ENCODE measurements around the gene EPHB2.

GRCh38 chr1:22749919-22750684 lies 39.5 kb downstream of the EPHB2 start:
- no peak for TF ChIP-seq POLR2A (IDR thresholded peaks at IDR 0.05; ENCODE audit: low read depth, low read length)
- no peak for TF ChIP-seq POLR2AphosphoS5 (IDR thresholded peaks at IDR 0.05; ENCODE audit: low read depth, low read length)
- no peak for TF ChIP-seq TAF1 (IDR thresholded peaks at IDR 0.05; ENCODE audit: low read depth, low read length)
- TF ChIP-seq PAX5 (IDR thresholded peaks at IDR 0.05; ENCODE audit: insufficient read depth, low read length, severe bottlenecking), result no peak
- no peak for TF ChIP-seq POU2F2 (IDR thresholded peaks at IDR 0.05; ENCODE audit: low read depth, low read length)
